Measurements from ENCODE around the gene FHOD1.

The FHOD1 gene

GRCh38 chr16:67277294-67277998 is 30.2 kb upstream of the FHOD1 start:
- DNase-seq = no peak

GRCh38 chr16:67275321-67275720 is 28.0 kb upstream of the FHOD1 start:
- DNase-seq = no peak

- no peak for DNase-seq
Observed at GRCh38 chr16:67271446-67271845, 24.2 kb upstream of the FHOD1 start.

- no peak for DNase-seq
Observed at GRCh38 chr16:67270931-67271338, 23.7 kb upstream of the FHOD1 start.

GRCh38 chr16:67269766-67270165 is 22.5 kb upstream of the FHOD1 start:
- DNase-seq = no peak

GRCh38 chr16:67268136-67268579 is 20.9 kb upstream of the FHOD1 start:
- no peak for DNase-seq

- DNase-seq = no peak
Observed at GRCh38 chr16:67265834-67266233, 18.6 kb upstream of the FHOD1 start.

- no peak for DNase-seq
Observed at GRCh38 chr16:67264866-67265265, 17.6 kb upstream of the FHOD1 start.

- DNase-seq = no peak
Observed at GRCh38 chr16:67264277-67264676, 17.0 kb upstream of the FHOD1 start.

GRCh38 chr16:67263201-67263600 is 15.9 kb upstream of the FHOD1 start:
- no peak for DNase-seq

- no peak for DNase-seq
Observed at GRCh38 chr16:67260426-67261063, 13.3 kb upstream of the FHOD1 start.

- no peak for DNase-seq
Observed at GRCh38 chr16:67259705-67260104, 12.4 kb upstream of the FHOD1 start.

GRCh38 chr16:67258161-67258835 is 11.0 kb upstream of the FHOD1 start:
- DNase-seq = no peak

- DNase-seq = no peak
Observed at GRCh38 chr16:67257486-67258160, 10.3 kb upstream of the FHOD1 start.

GRCh38 chr16:67256701-67257230 is 9.5 kb upstream of the FHOD1 start:
- DNase-seq = no peak

GRCh38 chr16:67255553-67256221 is 8.4 kb upstream of the FHOD1 start:
- no peak for DNase-seq

- DNase-seq = no peak
Observed at GRCh38 chr16:67254801-67255552, 7.7 kb upstream of the FHOD1 start.

- DNase-seq = no peak
Observed at GRCh38 chr16:67252609-67253497, 5.6 kb upstream of the FHOD1 start.

GRCh38 chr16:67250045-67250327 is 2.7 kb upstream of the FHOD1 start:
- no peak for DNase-seq

GRCh38 chr16:67249178-67250044 is 2.1 kb upstream of the FHOD1 start:
- no peak for DNase-seq

All from activated effector memory CD4-positive, alpha-beta T cell treated with Interleukin-2 at 50 U/mL for 16 hours (primary cell).